Measurements from ENCODE around the gene DIAPH3. TPM values are rescaled to one million over a fixed set of nuclear protein-coding genes. Genes with fewer than 3 reads are reported as not detected.

The DIAPH3 gene
- total RNA-seq, 1 donor from 2014 or later, result 2.6 TPM

GRCh38 chr13:59946944-59947343 is 216.8 kb downstream of the DIAPH3 start:
- Mint-ChIP-seq H3K36me3 (ENCODE audit: unreplicated experiment) (no peaks in the 10 kb centered on the region), H3K9me3 (ENCODE audit: unreplicated experiment) (no peaks in the 10 kb centered on the region), H3K27me3 (ENCODE audit: unreplicated experiment) (no peaks in the 10 kb centered on the region), H3K27ac (ENCODE audit: unreplicated experiment) (no peak overlapping the region), H3K4me3 (ENCODE audit: unreplicated experiment) (no peak overlapping the region), H3K4me1 (ENCODE audit: low read depth, unreplicated experiment) (no peaks in the 10 kb centered on the region)
- no peak for DNase-seq
- TF ChIP-seq CTCF (IDR thresholded peaks at IDR 0.05; ENCODE audit: partially characterized antibody, unreplicated experiment), result no peak

DNA sequence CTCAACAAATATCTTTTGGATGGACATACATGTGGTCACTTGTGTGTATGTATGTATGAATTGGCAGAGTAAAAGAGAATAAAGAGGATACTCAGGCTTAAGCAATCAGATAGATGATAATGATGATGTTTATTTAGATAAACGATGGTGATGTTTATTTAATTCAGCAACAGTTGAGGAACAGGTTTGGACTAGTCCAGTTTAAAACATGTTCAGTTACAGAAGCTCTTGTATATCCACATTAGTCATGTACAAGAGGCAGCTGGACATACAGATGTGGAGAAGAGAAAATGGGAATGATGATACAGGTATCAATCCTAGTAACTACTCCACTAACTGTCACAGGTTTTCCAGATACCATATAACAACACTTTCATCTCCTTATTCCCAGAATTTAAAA is 232.1 kb downstream of the DIAPH3 start:
- Mint-ChIP-seq H3K4me3 (ENCODE audit: unreplicated experiment) (no peak overlapping the region), H3K9me3 (ENCODE audit: unreplicated experiment) (no peaks in the 10 kb centered on the region), H3K36me3 (ENCODE audit: unreplicated experiment) (no peaks in the 10 kb centered on the region), H3K4me1 (ENCODE audit: low read depth, unreplicated experiment) (peaks cover 1% of the 10 kb centered on the region), H3K27me3 (ENCODE audit: unreplicated experiment) (no peaks in the 10 kb centered on the region), H3K27ac (ENCODE audit: unreplicated experiment) (no peak overlapping the region)
- no peak for DNase-seq
- no peak for TF ChIP-seq CTCF (IDR thresholded peaks at IDR 0.05; ENCODE audit: partially characterized antibody, unreplicated experiment)

DNA sequence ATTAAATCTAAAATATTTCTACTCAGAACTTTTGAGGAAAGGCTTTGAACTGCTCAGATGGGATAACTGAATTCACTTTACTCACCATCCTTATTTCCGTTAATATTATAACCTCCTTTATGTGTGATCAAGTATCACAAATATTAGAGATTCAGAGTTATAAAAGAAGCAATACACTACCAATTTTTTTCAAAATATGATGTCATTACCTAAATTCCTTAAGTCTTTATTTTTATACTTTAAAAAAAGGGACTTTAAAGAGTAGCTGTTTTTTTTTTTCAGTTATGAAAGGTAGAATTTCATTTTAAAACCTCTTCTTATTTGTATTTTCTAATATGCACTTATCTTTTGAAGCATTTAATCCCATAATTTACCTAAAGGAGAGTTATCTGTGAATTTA is 239.5 kb downstream of the DIAPH3 start:
- Mint-ChIP-seq H3K36me3 (ENCODE audit: unreplicated experiment) (no peaks in the 10 kb centered on the region), H3K27me3 (ENCODE audit: unreplicated experiment) (no peaks in the 10 kb centered on the region), H3K4me3 (ENCODE audit: unreplicated experiment) (no peak overlapping the region), H3K9me3 (ENCODE audit: unreplicated experiment) (no peaks in the 10 kb centered on the region), H3K27ac (ENCODE audit: unreplicated experiment) (no peak overlapping the region), H3K4me1 (ENCODE audit: low read depth, unreplicated experiment) (no peaks in the 10 kb centered on the region)
- no peak for DNase-seq
- TF ChIP-seq CTCF (IDR thresholded peaks at IDR 0.05; ENCODE audit: partially characterized antibody, unreplicated experiment), result no peak

DNA sequence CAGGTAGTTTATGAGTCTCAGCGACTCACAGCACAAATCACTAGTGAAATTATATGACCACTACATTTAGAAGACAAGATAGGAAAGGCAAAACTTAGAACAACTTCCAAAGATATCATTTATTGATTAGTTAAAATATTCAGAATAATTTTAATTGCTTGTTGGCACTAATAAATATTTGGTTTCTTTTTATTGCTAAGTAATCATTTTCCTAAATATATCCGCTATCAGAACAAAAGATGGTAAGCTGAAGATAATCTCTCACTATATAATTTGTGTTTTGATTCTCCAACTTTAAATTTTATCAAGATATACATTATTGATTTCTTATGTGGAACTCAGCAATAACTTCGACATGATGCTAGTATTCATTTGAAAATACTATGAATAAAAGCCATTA is 248.5 kb downstream of the DIAPH3 start:
- H3K27ac Mint-ChIP-seq (ENCODE audit: unreplicated experiment), result no peak overlapping the region
- H3K4me3 Mint-ChIP-seq (ENCODE audit: unreplicated experiment), result no peak overlapping the region
- H3K27me3 Mint-ChIP-seq (ENCODE audit: unreplicated experiment), result no peaks in the 10 kb centered on the region
- no peak for DNase-seq
- no peaks in the 10 kb centered on the region for H3K4me1 Mint-ChIP-seq (ENCODE audit: low read depth, unreplicated experiment)
- H3K9me3 Mint-ChIP-seq (ENCODE audit: unreplicated experiment), result no peaks in the 10 kb centered on the region
- no peak for TF ChIP-seq CTCF (IDR thresholded peaks at IDR 0.05; ENCODE audit: partially characterized antibody, unreplicated experiment)
- H3K36me3 Mint-ChIP-seq (ENCODE audit: unreplicated experiment), result no peaks in the 10 kb centered on the region

DNA sequence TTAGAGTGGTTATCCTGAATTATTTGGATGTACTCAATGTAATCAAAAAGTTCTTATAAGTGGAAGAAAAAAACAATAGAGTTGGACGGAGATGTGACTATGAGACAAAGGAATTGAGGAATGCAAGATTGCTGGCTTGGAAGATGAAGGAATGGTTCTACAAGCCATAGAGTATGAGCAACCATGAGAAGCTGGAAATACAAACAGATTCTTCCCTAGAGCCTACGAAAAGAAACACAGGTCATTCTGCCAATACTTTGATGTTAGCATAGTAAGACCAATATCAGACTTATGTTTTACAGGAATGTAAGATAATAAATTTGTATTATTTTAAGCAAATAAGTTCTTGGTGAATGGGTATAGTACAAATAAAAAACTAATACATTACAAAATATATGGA is 249.2 kb downstream of the DIAPH3 start:
- H3K4me3 Mint-ChIP-seq (ENCODE audit: unreplicated experiment), result no peak overlapping the region

More for the DNA sequence above, 249.2 kb downstream of the DIAPH3 start:
- no peaks in the 10 kb centered on the region for H3K27me3 Mint-ChIP-seq (ENCODE audit: unreplicated experiment)
- TF ChIP-seq CTCF (IDR thresholded peaks at IDR 0.05; ENCODE audit: partially characterized antibody, unreplicated experiment), result no peak
- H3K9me3 Mint-ChIP-seq (ENCODE audit: unreplicated experiment), result no peaks in the 10 kb centered on the region
- DNase-seq, result no peak
- no peaks in the 10 kb centered on the region for H3K36me3 Mint-ChIP-seq (ENCODE audit: unreplicated experiment)
- no peak overlapping the region for H3K27ac Mint-ChIP-seq (ENCODE audit: unreplicated experiment)
- H3K4me1 Mint-ChIP-seq (ENCODE audit: low read depth, unreplicated experiment), result no peaks in the 10 kb centered on the region
